Measurements from ENCODE around the gene HMGCLL1. TPM values are rescaled to one million over a fixed set of nuclear protein-coding genes. Genes with fewer than 3 reads are reported as not detected.

Gene HMGCLL1
- total and polyA plus RNA-seq, 9 donors = 0.12 to 3.1 (median 0.67) TPM; not detected in 2

DNA sequence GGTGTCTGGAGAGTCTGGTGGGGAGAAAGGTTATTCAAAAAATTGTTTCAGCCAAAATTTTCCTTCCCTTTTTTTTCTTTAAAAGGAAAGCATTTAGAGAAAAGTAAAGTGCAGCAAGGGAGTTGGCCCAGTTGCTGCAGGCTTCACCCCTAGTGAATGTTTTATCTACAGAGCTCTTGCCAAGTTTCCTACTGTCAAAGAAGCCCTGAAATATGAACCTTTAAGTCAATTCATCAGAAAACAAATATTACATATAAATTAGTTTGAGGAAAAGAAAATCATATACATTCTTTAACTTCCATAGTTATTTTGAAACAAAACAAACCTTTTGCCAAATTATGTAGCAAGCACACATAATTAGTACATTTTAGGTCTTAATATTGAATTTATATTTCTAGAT, 25.0 kb upstream of the HMGCLL1 start:
- intact Hi-C loops (cut with DNase I) = no loop called here
- DNase-seq = no peak
- TF ChIP-seq, protein P1, sequence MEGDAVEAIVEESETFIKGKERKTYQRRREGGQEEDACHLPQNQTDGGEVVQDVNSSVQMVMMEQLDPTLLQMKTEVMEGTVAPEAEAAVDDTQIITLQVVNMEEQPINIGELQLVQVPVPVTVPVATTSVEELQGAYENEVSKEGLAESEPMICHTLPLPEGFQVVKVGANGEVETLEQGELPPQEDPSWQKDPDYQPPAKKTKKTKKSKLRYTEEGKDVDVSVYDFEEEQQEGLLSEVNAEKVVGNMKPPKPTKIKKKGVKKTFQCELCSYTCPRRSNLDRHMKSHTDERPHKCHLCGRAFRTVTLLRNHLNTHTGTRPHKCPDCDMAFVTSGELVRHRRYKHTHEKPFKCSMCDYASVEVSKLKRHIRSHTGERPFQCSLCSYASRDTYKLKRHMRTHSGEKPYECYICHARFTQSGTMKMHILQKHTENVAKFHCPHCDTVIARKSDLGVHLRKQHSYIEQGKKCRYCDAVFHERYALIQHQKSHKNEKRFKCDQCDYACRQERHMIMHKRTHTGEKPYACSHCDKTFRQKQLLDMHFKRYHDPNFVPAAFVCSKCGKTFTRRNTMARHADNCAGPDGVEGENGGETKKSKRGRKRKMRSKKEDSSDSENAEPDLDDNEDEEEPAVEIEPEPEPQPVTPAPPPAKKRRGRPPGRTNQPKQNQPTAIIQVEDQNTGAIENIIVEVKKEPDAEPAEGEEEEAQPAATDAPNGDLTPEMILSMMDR (IDR thresholded peaks at IDR 0.05) = no peak
- no peak for TF ChIP-seq EP300 (IDR thresholded peaks at IDR 0.05)
- TF ChIP-seq POLR2A (IDR thresholded peaks at IDR 0.05) = no peak
- Histone ChIP-seq H3K9me3 (no peaks in the 10 kb centered on the region), H3K4me1 (ENCODE audit: insufficient read depth) (no peaks in the 10 kb centered on the region), H3K36me3 (no peaks in the 10 kb centered on the region), H3K27ac (no peak overlapping the region), H3K4me3 (no peak overlapping the region), H3K27me3 (no peaks in the 10 kb centered on the region)

DNA sequence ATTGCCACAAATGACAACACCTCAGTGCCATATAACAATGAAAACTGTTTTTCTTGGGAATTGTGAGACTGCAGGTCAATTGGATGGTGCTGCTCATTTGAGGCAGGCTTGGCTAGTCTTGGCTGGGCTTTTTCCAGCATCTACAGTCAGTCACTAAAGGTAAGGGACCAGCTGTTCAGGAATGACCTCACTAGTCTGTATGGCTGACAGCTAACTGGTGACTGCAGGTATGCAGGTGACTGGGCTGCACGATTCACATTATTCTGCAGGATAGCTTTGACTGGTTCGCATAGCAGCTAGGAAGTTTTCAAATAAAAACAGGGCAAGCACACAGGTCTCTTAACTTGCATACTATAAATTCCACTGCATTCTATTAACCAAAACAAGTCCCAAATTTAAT, 22.1 kb upstream of the HMGCLL1 start:
- Histone ChIP-seq H3K9me3 (no peaks in the 10 kb centered on the region), H3K27ac (no peak overlapping the region), H3K36me3 (no peaks in the 10 kb centered on the region), H3K4me1 (ENCODE audit: insufficient read depth) (no peaks in the 10 kb centered on the region), H3K27me3 (no peaks in the 10 kb centered on the region), H3K4me3 (no peak overlapping the region)
- 17 to 34% (median 21%) methylated on average over 2 of the region's 2 CpGs for WGBS, 3 donors
- TF ChIP-seq EP300 (IDR thresholded peaks at IDR 0.05) (no peak), POLR2A (IDR thresholded peaks at IDR 0.05) (no peak)
- TF ChIP-seq, protein P1 (IDR thresholded peaks at IDR 0.05) = no peak
- DNase-seq = no peak
- intact Hi-C loops (cut with DNase I) = no loop called here

DNA sequence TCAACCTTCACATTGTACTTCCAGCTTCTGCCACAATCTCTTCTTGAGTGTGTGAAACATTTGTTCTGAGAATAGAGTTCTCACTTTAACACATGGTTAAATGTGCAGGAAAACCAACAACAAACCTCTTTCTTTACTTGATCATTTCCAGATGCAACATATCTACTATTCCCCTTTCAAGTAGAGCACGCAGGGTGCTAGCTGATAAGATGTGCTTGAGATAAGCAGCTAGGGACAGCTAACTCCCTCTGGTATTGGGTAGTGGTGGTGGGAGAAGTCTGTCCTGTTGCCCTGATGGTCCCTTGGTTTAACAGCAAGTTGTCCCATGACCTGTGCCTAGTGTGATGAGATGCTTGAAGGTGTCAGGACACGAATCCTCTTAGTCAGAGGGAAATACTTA, 15.4 kb upstream of the HMGCLL1 start:
- Histone ChIP-seq H3K4me1 (ENCODE audit: insufficient read depth) (no peaks in the 10 kb centered on the region), H3K9me3 (no peaks in the 10 kb centered on the region), H3K36me3 (no peaks in the 10 kb centered on the region), H3K27me3 (no peaks in the 10 kb centered on the region), H3K4me3 (no peak overlapping the region), H3K27ac (no peak overlapping the region)
- WGBS, 3 donors = 34 to 60% (median 46%) methylated on average over 2 of the region's 2 CpGs
- intact Hi-C loops (cut with DNase I) = no loop called here
- TF ChIP-seq, protein P1 (IDR thresholded peaks at IDR 0.05) = no peak
- TF ChIP-seq EP300 (IDR thresholded peaks at IDR 0.05) = no peak
- no peak for TF ChIP-seq POLR2A (IDR thresholded peaks at IDR 0.05)
- no peak for DNase-seq

DNA sequence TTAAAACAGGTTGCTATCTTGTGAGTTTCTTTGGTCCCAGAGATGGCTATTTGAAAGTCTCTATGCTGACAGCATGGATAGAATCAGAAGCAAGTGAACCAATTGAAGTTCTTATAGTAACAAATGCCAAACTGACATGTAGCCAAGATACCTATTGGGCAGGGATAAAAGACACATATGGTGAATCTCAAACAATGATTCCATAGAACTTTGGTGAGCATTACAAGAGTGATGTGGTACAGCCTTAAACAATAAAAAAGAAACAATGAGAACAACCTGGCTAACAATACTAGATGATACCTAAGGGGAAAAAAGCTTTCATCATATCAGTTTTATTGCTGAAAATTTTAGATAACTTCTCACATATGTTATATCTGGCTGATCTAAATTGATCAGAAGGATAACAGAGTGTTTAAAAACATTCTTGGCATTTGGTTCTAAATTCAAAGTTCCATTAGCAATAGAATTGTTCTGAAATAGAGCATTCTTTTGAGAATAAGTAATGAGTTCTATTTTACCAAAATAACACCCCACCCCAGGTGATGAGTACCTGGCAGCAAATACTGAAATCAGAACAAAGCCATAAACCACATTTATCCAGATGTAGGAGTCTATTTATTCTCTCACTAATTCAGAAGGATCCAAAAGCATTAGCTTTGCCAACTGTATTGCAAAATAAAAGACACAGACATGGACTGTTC, 5.8 kb upstream of the HMGCLL1 start:
- H3K9me3 ChIP-seq = no peaks in the 10 kb centered on the region
- intact Hi-C loops (cut with DNase I) = no loop called here
- no peaks in the 10 kb centered on the region for H3K27me3 ChIP-seq
- TF ChIP-seq POLR2A (IDR thresholded peaks at IDR 0.05) = no peak
- TF ChIP-seq, protein P1 (IDR thresholded peaks at IDR 0.05) = no peak
- no peaks in the 10 kb centered on the region for H3K4me1 ChIP-seq (ENCODE audit: insufficient read depth)
- no peak for DNase-seq
- H3K4me3 ChIP-seq = no peak overlapping the region
- no peaks in the 10 kb centered on the region for H3K36me3 ChIP-seq
- no peak overlapping the region for H3K27ac ChIP-seq
